ENCODE data around the gene OCA2.

Gene OCA2

GRCh38 chr15:27847775-27848710 lies 251.1 kb downstream of the OCA2 start:
- no peak for TF ChIP-seq CTCF (IDR thresholded peaks at IDR 0.05; ENCODE audit: insufficient read depth, missing control alignments)
- no peak for DNase-seq (ENCODE audit: insufficient read length, low spot score)
- FAIRE-seq = no peak

GRCh38 chr15:27846722-27847395 lies 252.3 kb downstream of the OCA2 start:
- DNase-seq (ENCODE audit: insufficient read length, low spot score) = no peak
- TF ChIP-seq CTCF (IDR thresholded peaks at IDR 0.05; ENCODE audit: insufficient read depth, missing control alignments) = no peak
- no peak for FAIRE-seq

- no peak for TF ChIP-seq CTCF (IDR thresholded peaks at IDR 0.05; ENCODE audit: insufficient read depth, missing control alignments)
- FAIRE-seq (no peak), DNase-seq (ENCODE audit: insufficient read length, low spot score) (no peak)
Measured at GRCh38 chr15:27845535-27846369, 253.4 kb downstream of the OCA2 start.

GRCh38 chr15:27844018-27844666 lies 255.0 kb downstream of the OCA2 start:
- DNase-seq (ENCODE audit: insufficient read length, low spot score) (no peak), FAIRE-seq (no peak)
- no peak for TF ChIP-seq CTCF (IDR thresholded peaks at IDR 0.05; ENCODE audit: insufficient read depth, missing control alignments)

- TF ChIP-seq CTCF (IDR thresholded peaks at IDR 0.05; ENCODE audit: insufficient read depth, missing control alignments) = no peak
- FAIRE-seq = no peak
- DNase-seq (ENCODE audit: insufficient read length, low spot score) = no peak
Measured at GRCh38 chr15:27843146-27843545, 256.0 kb downstream of the OCA2 start.

GRCh38 chr15:27842526-27842925 lies 256.6 kb downstream of the OCA2 start:
- no peak for FAIRE-seq
- DNase-seq (ENCODE audit: insufficient read length, low spot score) = no peak
- no peak for TF ChIP-seq CTCF (IDR thresholded peaks at IDR 0.05; ENCODE audit: insufficient read depth, missing control alignments)

All from D721Med (cell line).